ENCODE measurements around the gene JPT1.

JPT1 gene

GRCh38 chr17:75103601-75104554 is 50.4 kb downstream of the JPT1 start:
- DNase-seq (ENCODE audit: low read depth) = no peak

GRCh38 chr17:75102385-75102821 is 51.9 kb downstream of the JPT1 start:
- DNase-seq (ENCODE audit: low read depth) = no peak

- DNase-seq (ENCODE audit: low read depth) = no peak
Measured at GRCh38 chr17:75099881-75100595, 54.3 kb downstream of the JPT1 start.

GRCh38 chr17:75098861-75099260 is 55.5 kb downstream of the JPT1 start:
- no peak for DNase-seq (ENCODE audit: low read depth)

- DNase-seq (ENCODE audit: low read depth) = no peak
Measured at GRCh38 chr17:75097865-75098264, 56.4 kb downstream of the JPT1 start.

GRCh38 chr17:75096082-75096625 is 58.2 kb downstream of the JPT1 start:
- no peak for DNase-seq (ENCODE audit: low read depth)

GRCh38 chr17:75094871-75095399 is 59.4 kb downstream of the JPT1 start:
- no peak for DNase-seq (ENCODE audit: low read depth)

GRCh38 chr17:75093548-75094158 is 60.7 kb downstream of the JPT1 start:
- no peak for DNase-seq (ENCODE audit: low read depth)

- no peak for DNase-seq (ENCODE audit: low read depth)
Measured at GRCh38 chr17:75091855-75092327, 62.4 kb downstream of the JPT1 start.

GRCh38 chr17:75090871-75091854 is 63.1 kb downstream of the JPT1 start:
- DNase-seq (ENCODE audit: low read depth) = no peak

- DNase-seq (ENCODE audit: low read depth) = no peak
Measured at GRCh38 chr17:75088465-75089417, 65.6 kb downstream of the JPT1 start.

GRCh38 chr17:75087558-75088453 is 66.5 kb downstream of the JPT1 start, which contains the start of gene SLC16A5:
TSS of gene SLC16A5 (plus strand) at chr17:75087954. CDS start at chr17:75093637, 5,683 bp downstream.
- no peak for DNase-seq (ENCODE audit: low read depth)

- DNase-seq (ENCODE audit: low read depth) = no peak
Measured at GRCh38 chr17:75087182-75087557, 67.1 kb downstream of the JPT1 start.

GRCh38 chr17:75086496-75087181 is 67.7 kb downstream of the JPT1 start:
- DNase-seq (ENCODE audit: low read depth) = no peak

Measured in non-pigmented ciliary epithelial cell (primary cell).